RCC 7860 (cell line): Measurements from ENCODE around the gene CCDC97.
"Not testable (repeated sequence)": the region's sequence is repeated elsewhere in the genome, so short reads cannot be mapped to it uniquely, and the experiment has no call there.

ENCODE experiments used
- DNase-seq: peaks from one replicate; pipeline ENCODE4 v3.0.0-alpha.2; 2015; ENCODE audit warnings: low spot score
- FAIRE-seq: peaks from 2 replicates; lab custom pipeline; 2012; peaks lifted over from hg19 to GRCh38; lab: Jason Lieb, UNC

The CCDC97 gene

GRCh38 chr19:41357746-41358145 is 47.8 kb downstream of the CCDC97 start:
- no peak for FAIRE-seq
- DNase-seq, result no peak

GRCh38 chr19:41359741-41360140 is 49.8 kb downstream of the CCDC97 start:
- no peak for FAIRE-seq
- no peak for DNase-seq

- FAIRE-seq (no peak), DNase-seq (no peak)
Measured at GRCh38 chr19:41362143-41362847, 52.3 kb downstream of the CCDC97 start.

GRCh38 chr19:41363371-41363752 is 53.4 kb downstream of the CCDC97 start:
- FAIRE-seq (no peak), DNase-seq (no peak)

GRCh38 chr19:41363753-41364523 is 54.0 kb downstream of the CCDC97 start, which contains the start of gene B9D2:
B9D2 (minus strand) TSS chr19:41364149; CDS start chr19:41363519, 630 bp downstream.
- peak; percentile 94 for DNase-seq
- peak; percentile 76 for FAIRE-seq

GRCh38 chr19:41364524-41365391 is 54.8 kb downstream of the CCDC97 start:
- no peak for DNase-seq
- FAIRE-seq, result no peak

GRCh38 chr19:41366089-41366488 is 56.1 kb downstream of the CCDC97 start:
- DNase-seq (no peak), FAIRE-seq (no peak)

- FAIRE-seq (peak; percentile 97), DNase-seq (peak; percentile 95)
Measured at GRCh38 chr19:41367848-41368301, 57.9 kb downstream of the CCDC97 start.

GRCh38 chr19:41369769-41370168 is 59.8 kb downstream of the CCDC97 start:
- no peak for FAIRE-seq
- no peak for DNase-seq

GRCh38 chr19:41371119-41371518 is 61.1 kb downstream of the CCDC97 start:
- not testable (repeated sequence) for FAIRE-seq, DNase-seq

GRCh38 chr19:41371541-41371940 is 61.6 kb downstream of the CCDC97 start:
- DNase-seq, result no peak
- no peak for FAIRE-seq

GRCh38 chr19:41372501-41372900 is 62.5 kb downstream of the CCDC97 start:
- FAIRE-seq, result no peak
- no peak for DNase-seq

GRCh38 chr19:41373993-41374392 is 64.0 kb downstream of the CCDC97 start:
- DNase-seq (no peak), FAIRE-seq (no peak)
